Keratinocyte (primary cell): ENCODE measurements around the gene TNS3. TPM values are rescaled to one million over a fixed set of nuclear protein-coding genes. Genes with fewer than 3 reads are reported as not detected.
A peak's percentile ranks its signal among the peaks of the same experiment; 100 is the strongest.

ENCODE experiments used
- DNase-seq: peaks from one replicate; pipeline ENCODE4 v3.0.0-alpha.2; 2011; ENCODE audit warnings: low read depth, missing footprints, low spot score
- FAIRE-seq: peaks from 2 replicates; lab custom pipeline; 2011; peaks lifted over from hg19 to GRCh38; lab: Jason Lieb, UNC
- H2AFZ ChIP-seq: 2 replicates; pipeline ENCODE4 v1.6.0; 2012; ENCODE audit warnings: low read length, control low read depth, inconsistent platforms; ENCODE audit not compliant: control insufficient read depth
- H3K27ac ChIP-seq: 2 replicates; pipeline ENCODE4 v1.5.1; 2011; ENCODE audit warnings: low read length; ENCODE audit not compliant: control insufficient read depth, insufficient read depth
- H3K27me3 ChIP-seq: 3 replicates; pipeline ENCODE4 v1.6.0; 2011; ENCODE audit warnings: low read length; ENCODE audit not compliant: control insufficient read depth, insufficient read depth; ENCODE audit errors: extremely low read depth
- H3K36me3 ChIP-seq, 2 experiments: 2 replicates in 1 of 2; 3 replicates in 1 of 2; pipeline ENCODE4 v1.5.1; 2011; ENCODE audit warnings: low read length in 2 of 2, mild to moderate bottlenecking in 1 of 2; ENCODE audit not compliant: control insufficient read depth in 2 of 2, insufficient read depth in 2 of 2; ENCODE audit errors: extremely low read depth in 1 of 2
- H3K4me1 ChIP-seq: 3 replicates; pipeline ENCODE4 v1.5.1; 2011; ENCODE audit warnings: low read length; ENCODE audit not compliant: control insufficient read depth, insufficient read depth; ENCODE audit errors: extremely low read depth
- H3K4me2 ChIP-seq: 3 replicates; pipeline ENCODE4 v1.6.0; 2011; ENCODE audit warnings: low read depth, low read length; ENCODE audit not compliant: control insufficient read depth, insufficient read depth; ENCODE audit errors: extremely low read depth
- H3K4me3 ChIP-seq, 3 experiments: fragments of 200-600 bp in 1 of 3; sonication (generic) in 1 of 3; 2 replicates in 2 of 3; 3 replicates in 1 of 3; pipeline ENCODE4 v1.5.1; 2011 to 2016; ENCODE audit warnings: low read length in 3 of 3, mild to moderate bottlenecking in 3 of 3, control low read depth in 2 of 3, inconsistent platforms in 1 of 3, low read depth in 1 of 3, mixed read lengths in 1 of 3, mixed run types in 1 of 3, moderate library complexity in 1 of 3; ENCODE audit not compliant: control insufficient read depth in 2 of 3, insufficient read depth in 2 of 3; ENCODE audit errors: extremely low read depth in 1 of 3
- H3K79me2 ChIP-seq: 2 replicates; pipeline ENCODE4 v1.6.0; 2012; ENCODE audit warnings: low read length; ENCODE audit not compliant: control insufficient read depth, insufficient read depth
- H3K9ac ChIP-seq: 3 replicates; pipeline ENCODE4 v1.6.0; 2011; ENCODE audit warnings: low read length; ENCODE audit not compliant: control insufficient read depth, insufficient read depth; ENCODE audit errors: extremely low read depth
- H3K9me1 ChIP-seq: 3 replicates; pipeline ENCODE4 v1.6.0; 2011; ENCODE audit warnings: low read length; ENCODE audit not compliant: control insufficient read depth, insufficient read depth; ENCODE audit errors: extremely low read depth
- H3K9me3 ChIP-seq: 2 replicates; pipeline ENCODE4 v1.5.1; 2012; ENCODE audit warnings: low read depth, low read length; ENCODE audit not compliant: control insufficient read depth
- H4K20me1 ChIP-seq: 3 replicates; pipeline ENCODE4 v1.6.0; 2011; ENCODE audit warnings: low read length; ENCODE audit not compliant: control insufficient read depth, insufficient read depth; ENCODE audit errors: extremely low read depth
- CTCF ChIP-seq, 3 experiments: IDR thresholded peaks in 1 of 3; conservative IDR thresholded peaks in 1 of 3; optimal IDR thresholded peaks in 1 of 3; 2 replicates in 2 of 3; 3 replicates in 1 of 3; pipeline versions ENCODE3 to v1.5.1; 2011; ENCODE audit warnings: low read length in 3 of 3, mild to moderate bottlenecking in 3 of 3, moderate library complexity in 2 of 3, control low read depth in 1 of 3, inconsistent platforms in 1 of 3; ENCODE audit not compliant: insufficient read depth in 2 of 3; ENCODE audit errors: extremely low read depth in 1 of 3
- EZH2 ChIP-seq: IDR thresholded peaks from one replicate; pipeline ENCODE4 v1.6.1; 2012; ENCODE audit warnings: inconsistent platforms, mild to moderate bottlenecking, low read length, moderate library complexity
- dilution Hi-C: fragments of 300-500 bp; cut with MboI; formaldehyde crosslinking; loops from one replicate; pipeline ENCODE4 v1.7.0; 2020; ENCODE audit warnings: low sequenced_read_pairs; ENCODE audit not compliant: extremely low pct_ligation_motif_present
- polyA plus RNA-seq, 5 experiments: library from polyadenylated mRNA; depleted of rRNA in 3 of 5; stranded (reverse) in 3 of 5; stranded (forward) in 1 of 5; unstranded in 1 of 5; fragments of >200 nt; gene quantifications; 1 replicate in 1 of 5; 2 replicates in 3 of 5; 3 replicates in 1 of 5; pipeline versions ENCODE4 v1.2.1 to v1.2.3, GENCODE V29; 2011 to 2012; ENCODE audit warnings: missing spikeins in 2 of 5, low read depth in 1 of 5, low replicate concordance in 1 of 5

The TNS3 gene
- polyA plus RNA-seq, 1 donor (not counting 4 experiments of a cell fraction or from before 2014, with no cell fraction given), result 3.9 TPM

GRCh38 chr7:47602272-47603004, 20.5 kb upstream of the TNS3 start:
- no peaks in the 10 kb centered on the region for H3K36me3 ChIP-seq
- H3K27me3 ChIP-seq, result no peaks in the 10 kb centered on the region
- no peak for TF ChIP-seq EZH2
- no peak for TF ChIP-seq CTCF (optimal IDR thresholded peaks at IDR 0.05 in 1 of 3, IDR thresholded peaks at IDR 0.05 in 1 of 3, conservative IDR thresholded peaks at IDR 0.05 in 1 of 3; ENCODE audit: extremely low read depth in 1 of 3, insufficient read depth in 2 of 3, low read length in 3 of 3)
- peak overlapping the region; percentile 86 for H3K27ac ChIP-seq
- peak overlapping the region; percentile 5 for H3K9ac ChIP-seq
- peak overlapping the region; percentile 95 for H3K4me2 ChIP-seq
- dilution Hi-C loops, result no loop called here
- FAIRE-seq (peak; percentile 71), DNase-seq (no peak)
- H2AFZ ChIP-seq, result peak overlapping the region; percentile 53
- H3K4me1 ChIP-seq, result peaks cover 44% of the 10 kb centered on the region
- H3K9me1 ChIP-seq, result no peaks in the 10 kb centered on the region
- H3K4me3 ChIP-seq, result no peak overlapping the region
- H4K20me1 ChIP-seq, result no peaks in the 10 kb centered on the region
- peaks cover 9% of the 10 kb centered on the region for H3K9me3 ChIP-seq
- no peaks in the 10 kb centered on the region for H3K79me2 ChIP-seq

DNA sequence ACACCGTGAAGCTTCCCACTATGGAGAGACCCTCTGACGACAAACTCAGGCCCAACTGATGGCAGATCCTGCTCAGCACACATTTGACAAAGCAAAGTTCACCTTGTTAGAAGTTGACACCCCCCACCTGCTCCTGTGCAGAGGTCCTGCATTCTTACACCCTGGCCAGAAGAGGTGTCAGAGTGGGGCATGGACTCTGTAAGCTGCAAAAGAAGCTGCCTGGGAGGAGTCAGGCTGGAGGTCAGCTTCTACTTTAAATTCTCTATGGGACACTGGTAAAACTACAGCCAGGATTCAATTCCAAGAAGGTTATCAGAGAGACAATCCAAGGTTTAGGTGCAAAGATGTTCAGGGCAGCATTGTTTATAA, 20.0 kb upstream of the TNS3 start:
- Histone ChIP-seq H2AFZ (no peak overlapping the region), H3K79me2 (no peaks in the 10 kb centered on the region), H3K4me2 (peak overlapping the region; percentile 95), H3K27me3 (no peaks in the 10 kb centered on the region), H3K9ac (peak overlapping the region; percentile 5), H4K20me1 (no peaks in the 10 kb centered on the region), H3K9me1 (no peaks in the 10 kb centered on the region), H3K36me3 (no peaks in the 10 kb centered on the region), H3K27ac (peak overlapping the region; percentile 86), H3K4me3 (no peak overlapping the region), H3K4me1 (peaks cover 44% of the 10 kb centered on the region), H3K9me3 (peaks cover 14% of the 10 kb centered on the region)
- dilution Hi-C loops, result no loop called here
- no peak for DNase-seq
- TF ChIP-seq CTCF (optimal IDR thresholded peaks at IDR 0.05 in 1 of 3, IDR thresholded peaks at IDR 0.05 in 1 of 3, conservative IDR thresholded peaks at IDR 0.05 in 1 of 3; ENCODE audit: extremely low read depth in 1 of 3, insufficient read depth in 2 of 3, low read length in 3 of 3) (no peak), EZH2 (no peak)
- FAIRE-seq, result no peak
